Measurements from ENCODE around the gene TAOK3.

Gene TAOK3

DNA sequence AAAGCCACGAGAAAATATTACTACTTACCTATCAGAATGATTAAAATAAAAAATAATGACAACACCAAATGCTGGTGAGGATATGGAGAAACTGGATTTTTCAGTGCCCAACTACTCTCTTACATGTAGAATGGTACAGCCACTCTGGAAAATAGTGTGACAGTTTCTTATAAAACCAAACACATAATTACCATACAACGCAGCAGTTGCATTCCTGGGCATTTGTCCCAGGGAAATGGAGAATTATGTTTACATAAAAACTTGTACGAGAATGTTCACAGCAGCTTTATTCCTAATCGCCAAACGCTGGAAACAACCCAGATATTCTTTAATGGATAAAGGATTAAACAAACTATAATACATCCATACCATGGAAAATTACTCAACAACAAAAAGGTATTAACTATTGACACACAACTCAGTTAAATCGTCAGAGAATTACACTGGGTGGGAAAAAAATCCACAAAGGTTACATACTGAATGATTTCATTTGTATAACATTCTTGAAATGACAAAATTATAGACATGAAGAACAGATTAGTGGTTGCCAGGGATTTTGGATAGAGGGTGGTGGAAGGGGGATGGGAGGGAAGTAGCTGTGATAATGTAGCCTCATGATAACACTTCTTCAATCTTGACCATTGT is 35.4 kb downstream of the TAOK3 start:
- Histone ChIP-seq H3K27me3 (ENCODE audit: insufficient read depth, low read length, poor library complexity, severe bottlenecking) (no peaks in the 10 kb centered on the region), H3F3A (ENCODE audit: low read depth) (no peaks in the 10 kb centered on the region; the same call in 1 of the 2 replicates), H3K4me3 (ENCODE audit: low read length, poor library complexity, severe bottlenecking) (no peak overlapping the region), H4K20me1 (ENCODE audit: insufficient read depth, low read length, poor library complexity, severe bottlenecking) (peaks cover 28% of the 10 kb centered on the region), H3K79me2 (ENCODE audit: insufficient read depth, low read length) (peaks cover 100% of the 10 kb centered on the region), H3K9ac (ENCODE audit: low read depth, low read length, poor library complexity, severe bottlenecking) (no peak overlapping the region), H3K4me2 (ENCODE audit: low read depth, low read length, poor library complexity, severe bottlenecking) (peak overlapping the region; percentile 19), H3K4me1 (ENCODE audit: insufficient read depth, low read length, poor library complexity, severe bottlenecking) (peaks cover 39% of the 10 kb centered on the region), H3K9me2 (replicated peaks; ENCODE audit: low read depth, low read length) (no peaks in the 10 kb centered on the region), H3K9me3 (ENCODE audit: insufficient read depth, low read depth, low read length) (no peaks in the 10 kb centered on the region), H3K36me3 (ENCODE audit: insufficient read depth, low read length) (peaks cover 19% of the 10 kb centered on the region; the same call in 1 of the 2 replicates), H2AFZ (ENCODE audit: low read length) (no peak overlapping the region)
- no peak for TF ChIP-seq EZH2phosphoT487 (IDR thresholded peaks at IDR 0.05; ENCODE audit: borderline replicate concordance)
- TF ChIP-seq, protein P1, sequence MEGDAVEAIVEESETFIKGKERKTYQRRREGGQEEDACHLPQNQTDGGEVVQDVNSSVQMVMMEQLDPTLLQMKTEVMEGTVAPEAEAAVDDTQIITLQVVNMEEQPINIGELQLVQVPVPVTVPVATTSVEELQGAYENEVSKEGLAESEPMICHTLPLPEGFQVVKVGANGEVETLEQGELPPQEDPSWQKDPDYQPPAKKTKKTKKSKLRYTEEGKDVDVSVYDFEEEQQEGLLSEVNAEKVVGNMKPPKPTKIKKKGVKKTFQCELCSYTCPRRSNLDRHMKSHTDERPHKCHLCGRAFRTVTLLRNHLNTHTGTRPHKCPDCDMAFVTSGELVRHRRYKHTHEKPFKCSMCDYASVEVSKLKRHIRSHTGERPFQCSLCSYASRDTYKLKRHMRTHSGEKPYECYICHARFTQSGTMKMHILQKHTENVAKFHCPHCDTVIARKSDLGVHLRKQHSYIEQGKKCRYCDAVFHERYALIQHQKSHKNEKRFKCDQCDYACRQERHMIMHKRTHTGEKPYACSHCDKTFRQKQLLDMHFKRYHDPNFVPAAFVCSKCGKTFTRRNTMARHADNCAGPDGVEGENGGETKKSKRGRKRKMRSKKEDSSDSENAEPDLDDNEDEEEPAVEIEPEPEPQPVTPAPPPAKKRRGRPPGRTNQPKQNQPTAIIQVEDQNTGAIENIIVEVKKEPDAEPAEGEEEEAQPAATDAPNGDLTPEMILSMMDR (conservative IDR thresholded peaks at IDR 0.05; ENCODE audit: low read length), result no peak

DNA sequence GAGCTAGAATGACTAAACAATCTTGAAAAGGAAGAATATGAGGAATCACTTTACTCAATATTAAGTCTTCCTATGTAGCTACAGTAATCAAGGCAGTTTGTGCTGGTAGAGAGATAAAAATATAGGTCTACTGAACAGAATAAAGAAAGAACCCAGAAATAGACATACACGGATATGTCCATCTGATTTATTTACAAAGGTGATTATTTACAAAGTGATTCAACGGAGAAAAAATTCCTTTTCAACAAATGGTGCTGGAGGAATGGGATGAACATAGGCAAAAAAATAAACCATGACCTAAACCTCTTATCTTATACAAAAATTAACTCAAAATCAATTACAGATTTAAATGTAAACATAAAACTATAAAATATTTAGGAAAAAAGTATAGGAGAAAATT is 36.6 kb downstream of the TAOK3 start:
- peaks cover 20% of the 10 kb centered on the region for H4K20me1 ChIP-seq (ENCODE audit: insufficient read depth, low read length, poor library complexity, severe bottlenecking)
- H2AFZ ChIP-seq (ENCODE audit: low read length), result no peak overlapping the region
- no peaks in the 10 kb centered on the region for H3K9me3 ChIP-seq (ENCODE audit: insufficient read depth, low read depth, low read length)
- H3K4me1 ChIP-seq (ENCODE audit: insufficient read depth, low read length, poor library complexity, severe bottlenecking), result peaks cover 42% of the 10 kb centered on the region
- no peaks in the 10 kb centered on the region for H3K27me3 ChIP-seq (ENCODE audit: insufficient read depth, low read length, poor library complexity, severe bottlenecking)
- no peak overlapping the region for H3K4me2 ChIP-seq (ENCODE audit: low read depth, low read length, poor library complexity, severe bottlenecking)
- H3K9ac ChIP-seq (ENCODE audit: low read depth, low read length, poor library complexity, severe bottlenecking), result no peak overlapping the region
- no peaks in the 10 kb centered on the region; the same call in 1 of the 2 replicates for H3F3A ChIP-seq (ENCODE audit: low read depth)
- H3K4me3 ChIP-seq (ENCODE audit: low read length, poor library complexity, severe bottlenecking), result no peak overlapping the region
- no peaks in the 10 kb centered on the region for H3K9me2 ChIP-seq (replicated peaks; ENCODE audit: low read depth, low read length)
- H3K36me3 ChIP-seq (ENCODE audit: insufficient read depth, low read length), result peaks cover 19% of the 10 kb centered on the region; the same call in 1 of the 2 replicates
- TF ChIP-seq, protein P1 (conservative IDR thresholded peaks at IDR 0.05; ENCODE audit: low read length), result no peak
- peaks cover 95% of the 10 kb centered on the region for H3K79me2 ChIP-seq (ENCODE audit: insufficient read depth, low read length)

DNA sequence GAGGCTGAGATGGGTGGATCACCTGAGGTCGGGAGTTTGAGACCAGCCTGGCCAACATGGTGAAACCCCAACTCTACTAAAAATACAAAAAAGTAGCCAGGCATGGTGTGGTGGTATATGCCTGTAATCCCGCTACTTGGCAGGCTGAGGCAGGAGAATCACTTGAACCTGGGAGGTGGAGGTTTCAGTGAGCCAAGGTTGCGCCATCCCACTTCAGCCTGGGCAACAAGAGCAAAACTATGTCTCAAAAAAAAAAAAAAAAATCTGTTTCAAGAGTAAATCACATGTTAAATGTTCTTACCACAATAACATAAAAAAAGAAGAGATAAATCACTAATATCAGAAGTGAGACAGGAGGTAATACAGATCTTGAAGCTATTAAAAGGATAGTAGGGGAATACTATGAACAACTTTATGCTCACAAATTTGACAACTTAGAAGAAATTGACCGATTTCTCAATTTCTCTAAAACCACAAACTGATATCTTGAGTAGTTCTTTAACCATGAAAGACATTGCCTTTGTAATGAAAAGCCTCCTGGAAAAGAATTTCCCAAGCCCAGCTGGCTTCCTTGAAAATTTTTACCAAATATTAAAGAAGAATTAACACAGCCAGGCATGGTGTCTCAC is 37.7 kb downstream of the TAOK3 start:
- Histone ChIP-seq H3K9me2 (replicated peaks; ENCODE audit: low read depth, low read length) (no peaks in the 10 kb centered on the region), H3K36me3 (ENCODE audit: insufficient read depth, low read length) (peaks cover 19% of the 10 kb centered on the region; the same call in 1 of the 2 replicates), H3K9ac (ENCODE audit: low read depth, low read length, poor library complexity, severe bottlenecking) (no peak overlapping the region), H3K4me2 (ENCODE audit: low read depth, low read length, poor library complexity, severe bottlenecking) (no peak overlapping the region), H3K9me3 (ENCODE audit: insufficient read depth, low read depth, low read length) (no peaks in the 10 kb centered on the region), H3F3A (ENCODE audit: low read depth) (peaks cover 6% of the 10 kb centered on the region), H4K20me1 (ENCODE audit: insufficient read depth, low read length, poor library complexity, severe bottlenecking) (peaks cover 12% of the 10 kb centered on the region), H3K4me1 (ENCODE audit: insufficient read depth, low read length, poor library complexity, severe bottlenecking) (peaks cover 43% of the 10 kb centered on the region), H3K4me3 (ENCODE audit: low read length, poor library complexity, severe bottlenecking) (no peak overlapping the region), H3K27me3 (ENCODE audit: insufficient read depth, low read length, poor library complexity, severe bottlenecking) (no peaks in the 10 kb centered on the region), H2AFZ (ENCODE audit: low read length) (no peak overlapping the region), H3K79me2 (ENCODE audit: insufficient read depth, low read length) (peaks cover 85% of the 10 kb centered on the region)
- TF ChIP-seq EZH2phosphoT487 (IDR thresholded peaks at IDR 0.05; ENCODE audit: borderline replicate concordance), result no peak
- TF ChIP-seq, protein P1 (conservative IDR thresholded peaks at IDR 0.05; ENCODE audit: low read length), result no peak

All from Loucy (cell line).